GM21786 (cell line): ENCODE data around the gene KIF1A.

Experiments
- ATAC-seq: cut with Tn5 transposase; IDR thresholded peaks from one replicate; pipeline ENCODE4 v1.9.1; 2021; ENCODE audit not compliant: unreplicated experiment

KIF1A gene

GRCh38 chr2:240721596-240722180, 98.3 kb downstream of the KIF1A start:
- no peak for ATAC-seq

GRCh38 chr2:240720686-240721595, 99.1 kb downstream of the KIF1A start:
- ATAC-seq = no peak

DNA sequence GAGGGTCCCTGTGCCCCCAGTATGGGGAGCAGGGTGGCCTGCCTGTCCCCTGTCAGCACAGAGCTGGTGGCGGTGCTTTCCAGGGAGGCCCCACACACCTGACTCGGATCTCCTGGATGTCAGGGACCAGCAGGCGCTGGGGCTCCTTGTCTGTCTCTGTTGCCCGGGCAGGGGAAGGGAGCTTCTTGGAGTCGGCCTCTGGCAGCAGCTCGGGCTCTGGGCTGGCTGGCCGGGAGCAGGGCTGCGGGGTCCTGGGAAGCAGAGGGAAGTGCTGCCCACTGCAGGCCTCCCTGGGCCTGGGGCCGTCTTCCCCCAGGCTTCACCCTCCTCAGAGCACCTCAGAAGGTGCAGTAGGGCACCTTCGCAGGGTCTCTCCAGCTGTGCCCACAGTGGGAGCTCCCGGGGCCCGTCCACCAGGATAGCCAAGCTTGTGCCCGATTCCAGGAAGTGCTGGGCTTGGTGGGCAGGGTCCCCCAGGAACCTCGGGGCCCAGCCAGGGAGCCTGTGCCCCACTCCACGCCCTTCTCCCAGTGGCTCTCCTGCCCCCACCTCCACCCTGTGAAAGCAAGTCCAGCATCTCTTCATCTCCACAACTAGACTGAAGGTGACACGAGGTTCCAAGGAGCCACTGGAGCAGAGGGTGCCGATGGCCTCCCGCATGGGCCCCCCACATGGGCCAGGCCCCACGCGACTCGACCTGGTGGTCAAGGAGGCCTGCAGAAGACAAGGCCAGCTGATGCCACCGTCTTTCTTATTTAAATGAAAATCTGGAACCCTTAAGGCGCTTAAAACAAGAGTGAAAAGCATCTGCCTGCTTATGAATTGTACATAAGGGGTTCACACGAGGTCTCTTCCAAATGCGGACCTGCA, 100.1 kb downstream of the KIF1A start:
- ATAC-seq = no peak

DNA sequence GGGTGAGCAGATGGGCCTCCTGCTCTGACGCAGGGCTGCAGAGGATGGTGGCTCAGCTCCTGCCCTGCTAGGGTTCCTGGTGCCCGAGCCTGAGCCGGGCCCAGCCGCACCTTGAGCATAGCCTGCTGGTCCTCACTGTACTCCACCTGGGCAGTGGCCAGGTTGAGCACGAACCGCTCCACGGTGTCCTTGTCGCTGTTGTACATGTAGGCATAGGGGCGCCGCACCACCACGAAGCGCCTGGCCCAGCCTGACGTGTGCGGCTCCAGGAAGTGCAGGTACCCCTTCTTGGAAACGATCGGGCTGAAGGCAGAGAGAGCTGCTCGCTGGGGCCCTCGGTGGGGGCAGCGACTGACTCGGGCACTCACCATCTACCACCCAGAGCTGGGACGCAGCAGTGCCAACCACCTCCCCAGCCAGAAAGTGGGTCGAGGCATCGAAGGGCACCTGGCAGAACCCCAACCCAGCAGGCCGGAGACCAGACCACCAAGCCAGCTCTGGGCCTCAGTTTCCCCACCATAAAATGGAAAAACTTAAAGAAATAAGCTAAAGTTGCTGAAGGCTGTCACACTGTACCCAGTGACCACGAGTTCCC, 101.0 kb downstream of the KIF1A start:
- no peak for ATAC-seq

DNA sequence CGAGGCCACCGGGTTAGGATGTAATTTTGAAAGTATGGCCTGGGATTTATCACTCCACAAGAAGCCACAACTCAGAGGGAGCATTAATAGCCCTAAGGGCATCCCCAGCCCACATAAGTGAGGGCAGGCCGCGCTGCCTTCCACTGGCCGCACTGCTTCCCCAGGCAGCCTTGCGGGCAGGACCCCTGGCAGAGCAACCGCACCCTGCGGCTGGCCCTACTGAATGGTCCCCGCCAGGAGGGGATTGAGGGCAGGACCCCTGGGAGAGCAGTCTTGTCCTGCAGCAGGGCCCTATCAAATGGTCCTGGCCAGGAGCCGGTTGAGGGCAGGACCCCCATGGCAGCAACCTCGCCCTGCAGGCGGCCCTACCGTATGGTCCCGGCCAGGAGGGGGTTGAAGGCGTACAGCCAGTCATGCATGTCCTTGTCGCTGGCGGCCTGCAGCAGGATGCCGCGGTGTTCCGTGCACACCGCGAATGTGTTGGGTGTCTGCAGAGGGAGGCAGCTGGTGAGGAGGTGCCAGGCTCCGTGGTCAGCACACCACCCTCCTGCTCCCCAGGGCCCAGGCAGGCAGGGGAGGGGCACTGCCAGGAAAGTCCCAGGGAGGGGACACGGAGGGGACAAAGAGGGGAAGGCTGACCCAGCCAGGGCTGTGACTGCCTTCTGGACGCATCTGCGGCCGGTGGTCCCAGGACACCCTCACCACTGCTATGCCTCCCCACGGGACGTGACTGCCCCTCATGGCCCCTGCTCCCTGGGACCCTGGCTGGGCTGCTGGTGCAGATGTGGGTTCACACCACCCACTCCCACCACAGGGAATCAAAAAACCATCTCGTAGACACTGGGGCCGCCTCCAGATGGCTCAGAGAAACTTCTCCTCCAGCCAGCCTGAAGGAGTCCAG, 102.1 kb downstream of the KIF1A start:
- no peak for ATAC-seq

GRCh38 chr2:240717181-240717641, 102.8 kb downstream of the KIF1A start:
- ATAC-seq = no peak

GRCh38 chr2:240716130-240716798, 103.8 kb downstream of the KIF1A start:
- ATAC-seq = no peak

DNA sequence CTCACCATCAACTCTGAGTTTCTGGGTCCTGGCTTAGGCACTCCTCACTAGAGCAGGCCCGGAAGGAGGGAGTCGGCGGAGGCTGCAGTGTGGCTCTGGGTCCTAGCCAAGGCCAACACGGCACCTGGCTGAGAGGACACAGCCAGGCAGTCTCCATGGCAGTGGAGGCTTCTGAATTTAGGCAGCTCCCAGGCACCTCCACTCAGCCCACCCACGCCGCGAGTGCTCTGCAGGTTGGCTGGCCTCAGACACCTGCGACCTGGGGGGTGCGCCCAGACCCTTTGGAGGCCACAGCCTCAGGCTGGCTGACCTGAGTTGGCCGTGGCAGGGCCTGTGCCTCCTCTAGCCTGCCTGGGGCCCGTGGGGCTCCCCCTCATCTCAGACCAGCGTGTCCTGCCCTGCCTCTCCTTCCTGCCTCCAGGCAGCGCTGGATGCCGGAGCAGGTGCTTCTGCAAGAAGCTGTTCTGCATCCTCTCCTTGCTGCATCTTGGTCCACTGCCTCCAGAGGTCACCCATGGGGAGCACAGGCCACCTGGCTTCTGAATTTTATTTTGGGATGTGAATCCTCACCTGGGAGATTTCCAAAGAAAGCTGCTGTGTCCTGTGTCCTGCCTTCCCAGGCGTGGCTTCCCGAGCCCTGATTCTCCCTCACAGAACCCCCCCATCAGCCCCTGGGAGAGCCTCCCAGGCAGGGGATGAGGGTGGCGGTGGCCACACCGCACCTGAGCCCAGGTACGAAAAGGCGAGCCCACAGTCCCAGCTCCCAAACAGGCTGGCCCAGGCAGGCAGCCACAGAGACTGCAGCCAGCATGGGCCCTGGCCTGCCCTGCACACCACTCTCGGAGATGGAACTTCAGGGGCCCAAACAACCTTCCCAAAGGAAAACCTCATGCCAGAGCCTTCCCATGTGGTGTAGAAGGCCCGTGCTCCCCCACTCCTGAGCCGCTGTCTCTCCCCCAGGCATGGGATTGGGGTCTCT, 105.0 kb downstream of the KIF1A start:
- no peak for ATAC-seq

DNA sequence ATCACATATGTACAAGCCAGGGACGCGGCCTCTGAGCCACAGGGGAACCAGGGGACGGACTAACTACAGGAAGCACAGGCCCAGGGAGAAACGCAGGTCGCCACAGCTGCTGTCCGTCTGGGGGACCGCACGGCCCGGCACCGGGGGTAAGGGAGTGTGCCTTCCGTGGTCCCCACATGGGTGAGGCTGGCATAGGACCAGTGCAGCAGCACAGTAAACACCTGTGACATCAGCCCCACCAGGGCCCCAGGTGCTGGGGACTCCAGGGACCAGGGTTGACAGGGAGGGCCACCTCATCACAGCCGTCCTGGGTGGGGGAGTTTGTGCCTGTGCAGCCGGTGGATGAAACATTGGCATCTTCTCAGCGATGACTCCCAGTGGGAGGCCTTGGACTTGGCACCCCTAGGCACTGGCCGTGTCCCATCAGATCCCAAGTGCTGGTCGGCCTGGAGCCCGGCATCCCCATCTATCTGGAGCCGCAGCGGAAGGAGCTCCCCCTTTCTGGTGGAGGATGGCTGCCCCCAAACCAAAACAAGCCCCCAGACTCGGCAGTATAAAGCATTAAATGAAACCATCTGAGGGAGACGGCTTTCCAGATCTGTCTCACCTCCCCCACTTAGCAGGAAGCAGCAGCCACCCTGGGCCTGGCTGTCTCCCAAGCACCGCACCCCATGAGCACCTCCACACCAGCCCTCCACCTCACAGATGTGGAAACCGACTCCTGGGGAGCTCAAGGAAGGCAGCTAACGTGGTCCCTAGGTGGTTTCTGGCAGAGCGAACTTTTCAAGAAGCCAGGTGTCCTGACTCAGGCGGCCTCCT, 105.9 kb downstream of the KIF1A start:
- ATAC-seq = no peak

DNA sequence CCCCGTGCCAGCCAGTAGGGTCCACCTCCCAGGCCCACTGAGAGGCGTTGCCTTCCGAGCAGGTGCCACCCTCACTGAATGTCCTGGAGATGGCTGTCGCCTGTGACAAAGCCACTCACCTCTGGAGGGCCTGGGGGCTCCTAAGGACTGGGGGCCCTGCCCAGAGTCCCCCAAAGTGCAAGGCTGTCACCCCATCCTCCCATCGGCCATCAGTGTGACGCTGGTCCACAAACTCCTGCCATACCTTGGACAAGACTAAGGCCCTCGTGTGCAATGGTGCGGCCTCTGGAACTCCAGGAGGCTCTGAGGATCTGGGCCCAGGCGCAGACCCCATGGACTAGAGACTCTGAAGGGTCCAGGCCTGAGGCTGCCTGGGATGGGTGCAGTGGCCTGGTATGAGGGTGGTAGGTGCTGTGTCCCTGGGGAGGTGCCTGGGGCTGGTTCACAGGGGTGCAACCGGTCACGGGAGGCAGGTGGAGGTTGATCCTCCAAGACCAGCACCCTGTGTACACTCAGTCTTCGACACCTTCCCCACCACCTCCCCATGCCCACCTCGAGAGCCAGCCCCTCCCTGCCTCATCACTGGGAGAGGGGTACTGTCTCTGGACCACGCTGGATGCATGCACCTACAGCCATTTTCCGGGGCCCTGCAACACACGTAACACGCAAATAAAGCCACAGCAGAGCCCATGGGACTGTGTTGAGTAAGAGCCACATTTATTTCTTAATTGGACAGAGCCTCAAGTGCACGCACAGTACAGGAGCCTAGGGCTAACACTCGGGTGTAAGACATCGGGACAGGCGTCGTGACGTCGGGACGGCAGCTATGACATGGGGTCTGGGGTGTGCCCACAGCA, 106.7 kb downstream of the KIF1A start:
- ATAC-seq = no peak

GRCh38 chr2:240712121-240712520, 107.9 kb downstream of the KIF1A start:
- ATAC-seq = no peak

DNA sequence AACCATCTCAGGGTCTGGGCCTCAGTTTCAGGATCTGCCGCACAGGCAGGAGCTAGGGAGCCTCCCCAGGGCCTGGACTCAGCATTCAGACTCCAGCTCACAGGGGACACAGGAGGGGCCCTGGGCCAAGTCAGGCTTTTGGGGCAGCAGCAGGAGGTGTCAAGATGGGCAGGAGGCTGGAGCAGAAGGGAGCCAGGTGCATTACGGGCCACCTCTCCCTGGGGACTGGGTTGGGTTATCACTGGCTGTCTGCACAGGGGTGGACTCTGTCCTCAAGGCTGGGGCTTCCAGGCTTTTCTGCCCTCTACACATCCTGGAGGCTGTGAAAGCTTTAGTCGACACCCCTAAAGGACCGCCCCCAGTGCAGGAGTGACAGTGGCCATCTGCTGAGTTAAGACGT, 108.3 kb downstream of the KIF1A start:
- no peak for ATAC-seq

GRCh38 chr2:240711296-240711695, 108.7 kb downstream of the KIF1A start:
- no peak for ATAC-seq

DNA sequence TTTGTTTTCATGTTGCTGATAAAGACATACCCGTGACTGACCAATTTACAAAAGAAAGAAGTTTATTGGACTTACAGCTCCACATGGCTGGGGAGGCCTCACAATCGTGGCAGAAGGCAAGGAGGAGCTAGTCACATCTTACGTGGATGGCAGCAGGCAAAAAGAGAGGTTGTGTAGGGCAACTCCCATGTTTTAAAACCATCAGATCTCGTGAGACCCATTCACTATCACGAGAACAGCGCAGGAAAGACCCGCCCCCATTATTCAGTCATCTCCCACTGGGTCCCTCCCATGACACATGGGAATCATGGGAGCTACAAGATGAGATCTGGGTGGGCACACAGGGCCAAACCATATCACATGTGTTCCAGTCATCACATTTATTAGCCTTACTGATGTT, 111.6 kb downstream of the KIF1A start:
- no peak for ATAC-seq

GRCh38 chr2:240707821-240708220, 112.2 kb downstream of the KIF1A start:
- ATAC-seq = no peak

GRCh38 chr2:240707043-240707756, 112.8 kb downstream of the KIF1A start:
- ATAC-seq = no peak
